Endothelial cell (in vitro differentiated cells): ENCODE results near the gene MIER3. TPM values are rescaled to one million over a fixed set of nuclear protein-coding genes. Genes with fewer than 3 reads are reported as not detected.

Source experiments
- DNase-seq: peaks from one replicate; pipeline ENCODE4 v3.0.0; 2021; ENCODE audit warnings: low spot score
- H3K27ac Mint-ChIP-seq: one replicate; pipeline ENCODE4 v1.8.0; 2021; ENCODE audit warnings: mixed read lengths, inconsistent platforms; ENCODE audit not compliant: unreplicated experiment
- H3K27me3 Mint-ChIP-seq: one replicate; pipeline ENCODE4 v1.8.0; 2021; ENCODE audit warnings: mild to moderate bottlenecking, moderate library complexity, mixed read lengths, inconsistent platforms; ENCODE audit not compliant: unreplicated experiment
- H3K36me3 Mint-ChIP-seq: one replicate; pipeline ENCODE4 v1.8.0; 2021; ENCODE audit warnings: mild to moderate bottlenecking, low read depth, mixed read lengths, inconsistent platforms; ENCODE audit not compliant: unreplicated experiment
- H3K4me1 Mint-ChIP-seq: one replicate; pipeline ENCODE4 v1.8.0; 2021; ENCODE audit warnings: mild to moderate bottlenecking, mixed read lengths, inconsistent platforms; ENCODE audit not compliant: unreplicated experiment
- H3K4me3 Mint-ChIP-seq: one replicate; pipeline ENCODE4 v1.8.0; 2021; ENCODE audit warnings: mild to moderate bottlenecking, mixed read lengths, inconsistent platforms; ENCODE audit not compliant: unreplicated experiment
- H3K9me3 Mint-ChIP-seq: one replicate; pipeline ENCODE4 v1.8.0; 2021; ENCODE audit warnings: mixed read lengths, inconsistent platforms; ENCODE audit not compliant: unreplicated experiment
- total RNA-seq: library from RNA; stranded (reverse); fragmentation: NEBNext Ultra II Directional; extraction: Animal tissue kit (Norgen Biotek cat#: 25700); gene quantifications from one replicate; pipeline ENCODE4 v1.2.1, GENCODE V29; 2021; ENCODE audit not compliant: unreplicated experiment
- TF ChIP-seq, protein P1 (sequence below): fragments of 200-600 bp; sonication (generic); IDR thresholded peaks from one replicate; pipeline ENCODE4 v1.5.0; 2021; ENCODE audit warnings: antibody characterized with exemption; ENCODE audit not compliant: unreplicated experiment

The MIER3 gene
- total RNA-seq, 1 donor from 2014 or later: 52.3 TPM

DNA sequence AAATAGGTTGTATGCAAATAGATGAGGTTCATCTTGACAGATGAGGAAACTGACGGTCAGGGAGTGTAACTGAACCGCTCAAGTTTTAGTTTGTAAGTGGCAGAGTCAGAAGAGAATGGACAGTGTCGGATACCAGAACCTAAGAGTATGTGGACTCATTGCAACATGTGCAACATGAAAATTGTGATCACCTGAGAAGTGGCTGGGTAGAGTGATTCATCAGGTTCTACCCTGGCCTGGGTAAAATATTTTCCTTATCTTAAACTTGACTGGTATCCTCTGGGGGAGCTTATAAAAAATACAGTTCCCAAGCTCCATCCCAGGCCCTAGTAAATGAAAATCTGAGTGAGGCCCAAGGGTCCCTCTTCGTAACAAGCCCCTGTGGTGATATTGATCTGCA lies 35.2 kb upstream of the MIER3 start:
- Mint-ChIP-seq H3K4me3 (no peak overlapping the region), H3K27ac (no peak overlapping the region), H3K36me3 (no peaks in the 10 kb centered on the region), H3K4me1 (peaks cover 5% of the 10 kb centered on the region), H3K9me3 (no peaks in the 10 kb centered on the region), H3K27me3 (no peaks in the 10 kb centered on the region)
- no peak for DNase-seq
- TF ChIP-seq, protein P1, sequence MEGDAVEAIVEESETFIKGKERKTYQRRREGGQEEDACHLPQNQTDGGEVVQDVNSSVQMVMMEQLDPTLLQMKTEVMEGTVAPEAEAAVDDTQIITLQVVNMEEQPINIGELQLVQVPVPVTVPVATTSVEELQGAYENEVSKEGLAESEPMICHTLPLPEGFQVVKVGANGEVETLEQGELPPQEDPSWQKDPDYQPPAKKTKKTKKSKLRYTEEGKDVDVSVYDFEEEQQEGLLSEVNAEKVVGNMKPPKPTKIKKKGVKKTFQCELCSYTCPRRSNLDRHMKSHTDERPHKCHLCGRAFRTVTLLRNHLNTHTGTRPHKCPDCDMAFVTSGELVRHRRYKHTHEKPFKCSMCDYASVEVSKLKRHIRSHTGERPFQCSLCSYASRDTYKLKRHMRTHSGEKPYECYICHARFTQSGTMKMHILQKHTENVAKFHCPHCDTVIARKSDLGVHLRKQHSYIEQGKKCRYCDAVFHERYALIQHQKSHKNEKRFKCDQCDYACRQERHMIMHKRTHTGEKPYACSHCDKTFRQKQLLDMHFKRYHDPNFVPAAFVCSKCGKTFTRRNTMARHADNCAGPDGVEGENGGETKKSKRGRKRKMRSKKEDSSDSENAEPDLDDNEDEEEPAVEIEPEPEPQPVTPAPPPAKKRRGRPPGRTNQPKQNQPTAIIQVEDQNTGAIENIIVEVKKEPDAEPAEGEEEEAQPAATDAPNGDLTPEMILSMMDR: no peak

DNA sequence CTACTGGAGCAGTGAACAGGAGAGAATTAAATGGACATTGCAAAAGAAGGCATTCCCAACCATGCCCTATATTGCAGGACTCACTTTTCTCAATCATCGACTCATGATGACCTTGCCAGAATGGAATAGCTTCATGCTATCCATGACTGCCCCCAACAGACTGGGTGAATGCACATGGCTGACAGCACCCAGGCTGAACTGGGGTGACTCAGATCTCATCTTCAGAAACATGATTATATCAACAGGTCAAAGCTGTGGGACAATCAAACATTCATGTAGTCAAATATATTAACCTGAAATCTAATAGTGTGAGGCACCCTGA lies 34.7 kb upstream of the MIER3 start:
- H3K9me3 Mint-ChIP-seq: no peaks in the 10 kb centered on the region
- H3K27ac Mint-ChIP-seq: no peak overlapping the region

DNA sequence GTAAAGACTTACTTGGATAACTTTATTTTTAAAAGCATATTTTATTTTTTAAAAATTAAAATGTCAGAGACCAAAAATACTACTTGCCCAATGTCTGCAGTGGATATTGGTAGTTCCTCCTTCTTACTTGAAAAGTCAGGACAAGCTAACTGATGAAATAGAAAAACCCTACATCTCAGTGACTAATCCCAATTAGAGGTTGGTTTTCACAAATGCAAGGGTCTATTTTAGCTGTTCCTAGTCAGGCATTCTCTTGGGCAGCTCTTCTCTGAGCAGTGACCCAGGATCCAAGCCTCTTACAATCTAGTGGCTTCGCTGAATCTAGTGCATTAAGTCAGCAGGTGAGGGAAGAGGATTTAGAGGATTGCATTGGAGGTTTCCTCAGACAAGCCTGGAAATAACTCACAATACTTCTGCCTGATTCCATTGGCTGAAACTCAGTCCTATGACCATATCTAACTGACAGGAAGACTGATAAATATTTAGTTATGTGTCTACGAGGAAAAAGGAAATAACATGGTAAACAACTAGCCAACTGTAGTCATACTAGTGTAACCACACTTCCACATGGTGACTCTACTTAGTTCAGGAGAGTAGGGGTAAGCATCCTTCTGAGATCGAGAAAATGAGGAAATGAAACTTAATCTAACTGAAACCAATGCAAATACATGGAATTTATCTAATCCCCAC lies 34.2 kb upstream of the MIER3 start:
- Mint-ChIP-seq H3K4me1 (peaks cover 5% of the 10 kb centered on the region), H3K4me3 (no peak overlapping the region), H3K36me3 (no peaks in the 10 kb centered on the region), H3K27me3 (no peaks in the 10 kb centered on the region), H3K27ac (no peak overlapping the region), H3K9me3 (no peaks in the 10 kb centered on the region)
- TF ChIP-seq, protein P1: no peak
- no peak for DNase-seq

More for the DNA sequence above, 34.7 kb upstream of the MIER3 start:
- H3K4me3 Mint-ChIP-seq: no peak overlapping the region
- DNase-seq: no peak
- H3K4me1 Mint-ChIP-seq: peaks cover 5% of the 10 kb centered on the region
- TF ChIP-seq, protein P1: no peak
- no peaks in the 10 kb centered on the region for H3K36me3 Mint-ChIP-seq
- H3K27me3 Mint-ChIP-seq: no peaks in the 10 kb centered on the region

DNA sequence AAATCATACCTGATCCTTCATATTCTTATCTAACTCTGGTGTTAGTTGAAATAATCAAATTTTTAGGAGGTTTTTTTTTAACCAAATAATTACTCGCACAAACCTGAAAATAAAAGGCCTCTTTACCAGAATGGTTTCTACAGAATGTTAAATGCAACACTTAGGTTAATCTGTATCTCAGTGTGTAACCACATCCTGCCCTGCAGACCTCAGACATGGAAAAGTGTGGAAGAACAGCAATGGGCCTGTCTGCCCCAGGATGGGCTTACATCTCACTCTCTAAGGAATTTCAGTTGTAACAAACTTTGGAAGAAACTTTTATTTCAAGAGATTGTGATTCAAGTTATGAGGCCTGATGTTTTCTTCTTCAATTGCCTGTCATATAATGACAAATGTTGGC lies 32.5 kb upstream of the MIER3 start:
- Mint-ChIP-seq H3K9me3 (no peaks in the 10 kb centered on the region), H3K27me3 (no peaks in the 10 kb centered on the region), H3K36me3 (no peaks in the 10 kb centered on the region), H3K4me3 (no peak overlapping the region), H3K4me1 (peaks cover 10% of the 10 kb centered on the region), H3K27ac (no peak overlapping the region)
- TF ChIP-seq, protein P1: no peak
- DNase-seq: no peak

DNA sequence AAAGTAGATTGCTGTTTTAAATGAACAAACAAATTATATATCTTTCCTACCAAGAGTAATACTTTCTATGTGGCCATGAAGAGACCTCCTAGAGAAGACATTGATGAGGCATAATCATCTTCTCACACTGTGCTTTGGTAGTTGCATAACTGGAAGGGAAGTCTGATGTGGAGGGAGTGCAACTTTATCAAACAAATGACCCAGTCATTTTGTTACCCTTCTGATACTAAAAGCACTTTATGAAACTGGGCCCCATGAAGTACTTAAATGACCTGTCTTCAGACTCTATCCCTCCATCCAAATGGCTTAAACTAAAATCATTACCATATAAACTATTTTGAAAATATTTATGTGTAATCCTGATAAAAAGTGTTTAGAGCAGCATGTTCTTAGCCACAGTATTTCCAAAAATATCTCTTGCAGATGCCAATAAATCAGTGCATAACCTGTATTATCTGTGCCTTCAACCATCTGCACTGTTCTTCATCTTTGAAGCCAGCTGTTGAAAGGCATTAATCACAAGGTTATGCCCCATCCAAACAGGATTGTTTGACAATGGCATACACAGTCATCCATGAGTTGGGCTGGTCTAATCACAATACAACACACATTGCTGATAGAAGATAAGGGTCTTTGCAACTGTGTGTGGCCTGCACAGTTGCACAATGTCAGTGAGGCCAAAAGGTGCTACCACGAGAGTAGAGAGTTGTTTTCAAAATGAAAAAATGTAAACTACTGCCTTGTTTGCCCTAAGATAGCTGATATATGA lies 31.9 kb upstream of the MIER3 start:
- Mint-ChIP-seq H3K9me3 (no peaks in the 10 kb centered on the region), H3K36me3 (no peaks in the 10 kb centered on the region), H3K4me1 (peaks cover 10% of the 10 kb centered on the region), H3K4me3 (no peak overlapping the region), H3K27me3 (no peaks in the 10 kb centered on the region), H3K27ac (no peak overlapping the region)
- TF ChIP-seq, protein P1: no peak
- no peak for DNase-seq
